Right lobe of liver (tissue), 6 donors: ENCODE results near the gene FAM43A. TPM values are rescaled to one million over a fixed set of nuclear protein-coding genes. Genes with fewer than 3 reads are reported as not detected.

Experiments used
- ATAC-seq, 4 donors: fragments of 200-7000 bp; cut with Tn5 transposase; one replicate each; pipeline ENCODE4 v1.9.1; 2020; ENCODE audit warnings: mild to moderate bottlenecking in 4 of 4, moderate library complexity in 4 of 4
- DNase-seq, 3 donors: peaks; one replicate each; pipeline ENCODE4 v3.0.0-alpha.2; 2020
- H3K27ac ChIP-seq, 3 donors: fragments of 200-600 bp; one replicate each; pipeline ENCODE4 v1.8.0; 2022
- H3K27me3 ChIP-seq, 2 donors: fragments of 200-600 bp; one replicate each; pipeline ENCODE4 v1.8.0; 2022
- H3K36me3 ChIP-seq, 4 donors: fragments of 200-600 bp; sonication (generic) in 1 of 4; one replicate each; pipeline versions ENCODE4 v1.5.1 to v1.8.0; 2017 to 2022; ENCODE audit warnings: control low read depth in 1 of 4
- H3K4me1 ChIP-seq, 4 donors: fragments of 200-600 bp; sonication (generic) in 1 of 4; one replicate each; pipeline versions ENCODE4 v1.5.1 to v1.8.0; 2017 to 2022; ENCODE audit warnings: control low read depth in 1 of 4
- H3K4me3 ChIP-seq, 3 donors: fragments of 200-600 bp; one replicate each; pipeline ENCODE4 v1.8.0; 2022
- H3K9me3 ChIP-seq, 4 donors: fragments of 200-600 bp; sonication (generic) in 1 of 4; one replicate each; pipeline versions ENCODE4 v1.5.1 to v1.8.0; 2017 to 2022; ENCODE audit warnings: control low read depth in 1 of 4
- CTCF ChIP-seq, 4 donors: fragments of 200-600 bp in 3 of 4; fragments of 450-650 bp in 1 of 4; IDR thresholded peaks; one replicate each; pipeline versions ENCODE4 v1.5.1 to v1.8.0; 2016 to 2022; ENCODE audit warnings: antibody characterized with exemption in 4 of 4, mild to moderate bottlenecking in 2 of 4
- POLR2A ChIP-seq: fragments of 450-650 bp; IDR thresholded peaks from one replicate; pipeline ENCODE4 v1.6.1; 2017; ENCODE audit warnings: antibody characterized with exemption, mild to moderate bottlenecking
- WGBS: methylation state at CpG from one replicate; pipeline ENCODE4 v1.1.6; 2018; ENCODE audit warnings: low coverage, low lambda C conversion rate; ENCODE audit not compliant: insufficient coverage; ENCODE audit errors: missing lambda C conversion rate; 5-methylcytosine and 5-hydroxymethylcytosine counted together
- intact Hi-C, 2 donors: fragments of 100-400 bp; cut with DNase I; formaldehyde crosslinking; loops; one replicate each; pipeline versions ENCODE4 v1.11.2 to v1.14.1; 2022
- total RNA-seq, 6 experiments: library from RNA; depleted of rRNA in 2 of 6; stranded (reverse); fragments of >200 nt in 2 of 6; fragmentation: NEBNext Ultra II Directional in 3 of 6; extraction: Animal tissue kit (Norgen Biotek cat#: 25700) in 3 of 6; gene quantifications; one replicate each; pipeline versions ENCODE4 v1.1.0 to v1.2.4, GENCODE V29; 2016 to 2023
- donor health status: DM: no; HTN: yes; CAD: no.
- donor health status: DM: no; HTN: no; CAD: no.
- donor health status: DM: no; HTN: no; CAD: no.
- donor health status: DM: no; HTN: yes; CAD: no.
- donor health status: DM: no; HTN: yes; CAD: no.

Gene FAM43A
- total RNA-seq, 6 experiments from 2014 or later, result 1.0 to 8.4 (median 5.3) TPM

GRCh38 chr3:194727435-194728128 is 41.9 kb downstream of the FAM43A start:
- intact Hi-C loops, result no loop called here
- Histone ChIP-seq H3K27me3 (no peaks in the 10 kb centered on the region), H3K9me3 (no peaks in the 10 kb centered on the region), H3K36me3 (no peaks in the 10 kb centered on the region), H3K4me3 (no peak overlapping the region), H3K4me1 (no peaks in the 10 kb centered on the region), H3K27ac (no peak overlapping the region)
- ATAC-seq (no peak), DNase-seq (no peak)
- TF ChIP-seq CTCF (IDR thresholded peaks at IDR 0.05), result no peak
- no peak for TF ChIP-seq POLR2A
- 45% methylated on average over 9 of the region's 11 CpGs for WGBS

GRCh38 chr3:194728986-194729385 is 43.3 kb downstream of the FAM43A start:
- Histone ChIP-seq H3K36me3 (no peaks in the 10 kb centered on the region), H3K27me3 (no peaks in the 10 kb centered on the region), H3K27ac (no peak overlapping the region), H3K9me3 (no peaks in the 10 kb centered on the region), H3K4me1 (no peaks in the 10 kb centered on the region), H3K4me3 (no peak overlapping the region)
- 75% methylated on average over 2 of the region's 2 CpGs for WGBS
- TF ChIP-seq CTCF (IDR thresholded peaks at IDR 0.05) (no peak), POLR2A (no peak)
- ATAC-seq, result no peak
- no peak for DNase-seq
- intact Hi-C loops, result no loop called here

GRCh38 chr3:194730365-194730764 is 44.7 kb downstream of the FAM43A start:
- WGBS, result 38% methylated on average over 7 of the region's 10 CpGs
- ATAC-seq, result peak in 1 of 4 donors; percentile 55

GRCh38 chr3:194731506-194732073 is 45.9 kb downstream of the FAM43A start:
- DNase-seq, result no peak
- H3K4me3 ChIP-seq, result no peak overlapping the region
- no peak for TF ChIP-seq CTCF (IDR thresholded peaks at IDR 0.05)
- TF ChIP-seq POLR2A, result no peak

More at GRCh38 chr3:194730365-194730764, 44.7 kb downstream of the FAM43A start:
- DNase-seq, result no peak
- TF ChIP-seq CTCF (IDR thresholded peaks at IDR 0.05), result no peak
- TF ChIP-seq POLR2A, result no peak
- intact Hi-C loops, result no loop called here
- no peaks in the 10 kb centered on the region for H3K27me3 ChIP-seq
- no peak overlapping the region for H3K27ac ChIP-seq
- H3K36me3 ChIP-seq, result no peaks in the 10 kb centered on the region
- H3K9me3 ChIP-seq, result no peaks in the 10 kb centered on the region
- no peaks in the 10 kb centered on the region for H3K4me1 ChIP-seq
- no peak overlapping the region for H3K4me3 ChIP-seq

More at GRCh38 chr3:194731506-194732073, 45.9 kb downstream of the FAM43A start:
- WGBS, result 85% methylated on average over 5 of the region's 5 CpGs
- Histone ChIP-seq H3K27ac (no peak overlapping the region), H3K4me1 (no peaks in the 10 kb centered on the region), H3K9me3 (no peaks in the 10 kb centered on the region), H3K36me3 (no peaks in the 10 kb centered on the region), H3K27me3 (no peaks in the 10 kb centered on the region)
- no peak for ATAC-seq
- intact Hi-C loops, result no loop called here
